Activated CD8-positive, alpha-beta memory T cell treated with anti-CD3 and anti-CD28 coated beads, Interleukin-2, amount 50 U/mL, for 24 hours (primary cell): ENCODE results near the gene ROCK2.

Experiments used
- DNase-seq: peaks from one replicate; pipeline ENCODE4 v3.0.0-alpha.2; 2020; ENCODE audit errors: extremely low read depth

ROCK2 gene

GRCh38 chr2:11310212-11310611 is 34.2 kb downstream of the ROCK2 start:
- no peak for DNase-seq

DNA sequence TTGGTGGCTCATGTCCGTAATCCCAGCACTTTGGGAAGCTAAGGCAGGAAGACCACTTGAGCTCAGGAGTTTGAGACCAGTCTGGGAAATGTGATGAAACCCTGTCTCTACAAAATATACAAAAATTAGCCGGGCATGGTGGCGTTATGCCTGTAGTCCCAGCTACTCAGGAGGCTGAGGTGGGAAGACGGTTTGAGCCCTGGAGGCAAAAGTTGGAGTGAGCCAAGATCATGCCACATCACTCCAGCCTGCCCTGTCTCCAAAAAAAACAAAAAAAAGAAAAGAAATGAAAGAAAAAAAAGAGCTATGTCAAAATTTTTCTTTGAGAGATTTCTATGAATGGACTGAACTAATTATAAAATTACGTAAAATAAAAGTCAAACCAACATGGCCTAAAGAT is 34.7 kb downstream of the ROCK2 start:
- no peak for DNase-seq

DNA sequence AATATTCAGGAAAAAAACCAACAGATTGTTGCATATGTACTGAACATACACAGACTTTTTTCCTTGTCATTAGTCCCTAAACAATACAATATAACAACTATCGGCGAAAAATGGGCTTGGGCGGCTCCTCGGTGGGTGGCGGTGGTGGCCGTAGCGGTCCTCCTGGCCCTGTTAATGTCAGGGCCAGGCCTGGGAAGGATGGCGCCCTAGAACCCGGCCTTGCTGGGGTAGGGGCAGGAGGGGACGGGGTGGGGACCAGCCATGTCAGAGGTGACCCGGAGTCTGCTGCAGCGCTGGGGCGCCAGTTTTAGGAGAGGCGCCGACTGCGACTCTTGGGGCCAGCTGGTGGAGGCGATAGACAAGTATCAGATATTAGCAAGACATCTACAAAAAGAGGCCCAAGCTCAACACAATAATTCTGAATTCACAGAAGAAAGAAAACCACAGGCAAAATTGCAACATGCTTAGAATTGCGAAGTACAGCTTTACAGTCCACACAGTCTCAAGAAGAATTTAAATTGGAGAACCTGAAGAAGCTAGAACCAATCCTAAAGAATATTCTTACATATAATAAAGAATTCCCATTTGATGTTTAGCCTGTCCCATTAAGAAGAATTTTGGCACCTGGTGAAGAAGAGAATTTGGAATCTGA is 36.5 kb downstream of the ROCK2 start:
- no peak for DNase-seq

DNA sequence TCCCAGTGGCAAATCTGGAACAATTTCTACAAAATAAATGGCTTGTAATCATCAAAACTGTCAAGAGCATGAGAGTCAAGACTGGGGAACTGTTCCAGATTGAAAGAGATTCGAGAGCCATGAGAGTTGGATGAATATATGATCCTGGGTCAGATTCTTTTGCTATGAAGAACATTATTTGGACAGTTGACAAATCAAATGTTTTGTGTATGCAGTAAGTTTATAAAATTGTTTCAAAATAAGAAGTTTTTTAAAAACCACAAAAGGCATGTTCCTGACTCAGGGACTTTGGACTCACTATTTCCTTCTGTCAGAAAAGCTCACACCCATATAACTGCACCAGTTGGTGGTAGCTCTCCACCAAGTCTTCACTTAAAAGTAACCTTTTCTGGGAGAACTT is 38.5 kb downstream of the ROCK2 start:
- DNase-seq: no peak

DNA sequence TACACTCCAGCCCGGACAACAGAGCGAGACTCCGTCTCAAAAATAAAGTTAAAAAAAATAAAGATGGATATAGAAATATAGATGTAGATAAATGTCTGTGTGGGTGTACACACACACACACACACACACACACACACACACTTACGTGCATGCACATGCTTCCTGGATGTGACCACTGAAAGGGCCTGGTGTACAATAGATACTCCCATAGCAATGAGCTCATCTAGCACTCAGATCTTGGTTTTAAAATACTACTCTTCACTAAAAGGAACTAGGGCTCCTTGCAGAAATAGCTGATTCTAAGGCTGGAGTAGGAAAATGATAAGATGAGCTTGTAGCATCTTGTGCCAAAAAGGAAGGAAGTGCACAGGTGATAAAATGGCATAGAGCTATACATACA is 39.1 kb downstream of the ROCK2 start:
- no peak for DNase-seq

- DNase-seq: no peak
These were observed 40.0 kb downstream of the ROCK2 start for GRCh38 chr2:11304476-11304875.

GRCh38 chr2:11303290-11304013 is 41.0 kb downstream of the ROCK2 start:
- DNase-seq: no peak

GRCh38 chr2:11299439-11299838 is 45.0 kb downstream of the ROCK2 start:
- no peak for DNase-seq

- no peak for DNase-seq
These were observed 45.8 kb downstream of the ROCK2 start for GRCh38 chr2:11298592-11298991.

GRCh38 chr2:11296401-11296800 is 48.0 kb downstream of the ROCK2 start:
- DNase-seq: no peak

- DNase-seq: no peak
These were observed 51.8 kb downstream of the ROCK2 start for GRCh38 chr2:11292464-11293255.

DNA sequence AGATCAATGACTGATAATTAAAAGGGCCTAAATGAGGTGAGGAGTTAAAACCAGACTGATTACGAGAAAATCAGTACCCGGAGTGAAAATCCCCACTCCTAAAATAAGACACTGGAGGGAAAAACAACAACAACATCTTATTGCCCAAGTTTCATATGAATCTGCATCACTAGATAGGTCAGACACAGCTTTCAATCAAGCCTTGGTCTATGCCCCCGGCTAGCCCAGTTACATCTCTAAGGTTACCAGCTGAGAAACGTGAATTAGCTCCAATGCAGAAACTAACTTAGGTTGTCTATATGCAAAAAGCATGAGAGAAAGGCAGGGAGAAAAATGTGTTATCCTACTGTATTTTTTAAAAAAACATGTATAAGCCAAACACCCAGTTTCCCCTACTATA is 53.7 kb downstream of the ROCK2 start:
- no peak for DNase-seq

- DNase-seq: no peak
These were observed 54.2 kb downstream of the ROCK2 start for GRCh38 chr2:11290211-11290610.

GRCh38 chr2:11288431-11288830 is 56.0 kb downstream of the ROCK2 start:
- DNase-seq: no peak

- no peak for DNase-seq
These were observed 57.7 kb downstream of the ROCK2 start for GRCh38 chr2:11286749-11287148.

DNA sequence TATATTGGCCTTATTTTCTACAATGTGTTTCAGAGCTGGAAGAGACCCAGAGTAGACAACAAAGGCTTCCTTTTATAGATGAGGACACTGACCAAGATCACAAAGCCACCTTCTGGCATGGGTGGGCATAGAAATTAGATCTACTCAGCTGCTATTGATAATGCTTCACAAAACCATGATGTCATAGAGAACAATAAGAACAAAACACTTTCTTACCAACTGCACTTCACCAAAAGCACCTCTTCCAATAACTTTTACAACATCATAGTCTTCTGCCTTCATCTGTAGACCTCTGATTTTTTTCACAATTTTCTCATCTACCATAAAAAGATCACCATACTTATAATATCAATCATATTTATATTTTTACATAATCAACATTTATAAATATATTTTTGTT is 58.1 kb downstream of the ROCK2 start:
- DNase-seq: no peak

- no peak for DNase-seq
These were observed 58.9 kb downstream of the ROCK2 start for GRCh38 chr2:11285499-11285898.

DNA sequence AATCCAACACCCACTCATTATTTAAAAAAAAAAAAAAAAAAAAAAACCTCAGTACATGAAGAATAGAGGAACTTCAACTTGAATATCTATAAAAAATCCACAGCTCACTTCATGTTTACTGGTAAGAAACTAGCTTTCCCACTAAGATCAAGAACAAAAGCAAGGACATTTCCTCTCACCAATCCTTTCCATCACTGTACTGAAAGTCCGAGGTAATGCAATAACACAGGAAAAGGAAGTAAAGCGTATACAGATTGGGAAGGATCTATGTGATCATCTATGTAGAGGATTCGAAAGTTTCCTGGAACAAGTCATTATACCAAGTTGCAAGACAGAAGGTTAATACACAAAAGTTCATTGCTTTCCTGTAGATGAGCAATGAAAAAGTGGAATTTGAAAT is 63.2 kb downstream of the ROCK2 start:
- DNase-seq: no peak

DNA sequence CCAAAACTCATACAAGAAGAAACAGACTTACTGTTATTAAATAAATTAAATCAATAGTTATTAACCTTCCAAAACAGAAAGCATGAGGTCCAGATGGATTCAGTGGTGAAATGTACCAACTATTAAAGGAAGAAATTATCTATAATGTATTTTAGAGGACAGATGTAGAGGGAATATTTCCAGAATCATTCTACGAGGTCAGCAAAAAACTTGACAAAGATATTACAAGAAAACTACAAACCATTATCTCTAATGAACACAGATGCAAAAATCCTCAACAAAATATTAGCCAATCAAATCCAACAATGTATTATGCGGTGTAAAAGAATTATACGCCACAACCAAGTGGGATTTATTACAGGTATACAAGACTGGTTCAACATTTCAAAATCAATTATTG is 63.7 kb downstream of the ROCK2 start:
- DNase-seq: no peak

GRCh38 chr2:11279398-11279797 is 65.0 kb downstream of the ROCK2 start:
- DNase-seq: no peak

DNA sequence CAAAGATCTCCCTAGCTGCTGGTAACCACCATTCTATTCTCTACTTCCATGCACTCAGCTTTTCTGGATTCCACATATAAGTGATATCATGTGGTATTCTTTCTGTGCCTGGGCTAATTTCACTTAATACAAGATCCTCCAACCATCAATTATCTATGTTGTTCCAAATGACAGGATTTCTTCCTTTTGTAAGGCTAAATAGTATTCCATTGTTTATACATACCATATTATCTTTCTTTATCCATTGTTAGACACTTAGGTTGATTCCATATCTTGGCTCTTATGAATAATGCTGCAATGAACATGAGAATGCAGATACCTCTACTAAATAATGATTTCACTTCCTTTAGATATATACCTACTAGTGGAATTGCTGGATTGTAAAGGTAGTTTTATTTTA is 66.2 kb downstream of the ROCK2 start:
- no peak for DNase-seq

GRCh38 chr2:11275910-11276309 is 68.5 kb downstream of the ROCK2 start:
- DNase-seq: no peak

GRCh38 chr2:11270891-11271290 is 73.5 kb downstream of the ROCK2 start:
- DNase-seq: no peak
